K562 (cell line): ENCODE data around the gene TFPT. TPM values are rescaled to one million over a fixed set of nuclear protein-coding genes. Genes with fewer than 3 reads are reported as not detected.
A peak's percentile ranks its signal among the peaks of the same experiment; 100 is the strongest.

ENCODE experiments used
- BDP1 ChIP-seq: IDR thresholded peaks from 3 replicates; pipeline ENCODE4 v1.6.1; 2011; ENCODE audit not compliant: insufficient read length, insufficient read depth
- CHD4 ChIP-seq: fragments of 200-600 bp; sonication (generic); IDR thresholded peaks from 3 replicates; pipeline ENCODE4 v1.6.1; 2012; ENCODE audit warnings: low read depth, mild to moderate bottlenecking, mixed read lengths, low read length, inconsistent platforms; ENCODE audit not compliant: insufficient read depth, insufficient replicate concordance, poor library complexity, severe bottlenecking
- CREB3 ChIP-seq: fragments of 450-650 bp; conservative IDR thresholded peaks from 2 replicates; pipeline ENCODE4 v1.6.1; 2016; ENCODE audit warnings: missing genetic modification characterization, low read depth, mild to moderate bottlenecking, missing compliant biosample characterization, moderate library complexity
- EGR1 ChIP-seq: fragments of 450-650 bp; conservative IDR thresholded peaks from 2 replicates; pipeline ENCODE4 v1.6.1; 2017; ENCODE audit warnings: mild to moderate bottlenecking
- EZH2 ChIP-seq: IDR thresholded peaks from 2 replicates; pipeline ENCODE4 v1.6.1; 2012; ENCODE audit warnings: low read depth, mild to moderate bottlenecking, inconsistent platforms, low read length, borderline replicate concordance
- HINFP ChIP-seq: fragments of 450-650 bp; conservative IDR thresholded peaks from 2 replicates; pipeline ENCODE4 v1.6.1; 2016; ENCODE audit warnings: missing genetic modification characterization, low read depth, mild to moderate bottlenecking, control low read depth, missing compliant biosample characterization
- ILF3 ChIP-seq: fragments of 450-650 bp; IDR thresholded peaks from 2 replicates; pipeline ENCODE4 v1.6.1; 2018; ENCODE audit warnings: antibody characterized with exemption, mild to moderate bottlenecking, moderate library complexity, borderline replicate concordance
- NFIX ChIP-seq: fragments of 250-450 bp; sonication (Bioruptor Pico); IDR thresholded peaks from 2 replicates; pipeline ENCODE4 v1.4.0; 2020; ENCODE audit warnings: low read depth, mild to moderate bottlenecking, moderate library complexity
- PRPF4 ChIP-seq: fragments of 200-400 bp; formaldehyde crosslinking; IDR thresholded peaks from one replicate; pipeline ENCODE4 v1.6.1; 2017; ENCODE audit warnings: low read length, low read depth, mild to moderate bottlenecking; ENCODE audit not compliant: insufficient read depth, poor library complexity, severe bottlenecking
- SIN3B ChIP-seq: fragments of 450-650 bp; IDR thresholded peaks from 2 replicates; pipeline ENCODE4 v1.6.1; 2017; ENCODE audit warnings: low read depth, mild to moderate bottlenecking, moderate library complexity
- TFE3 ChIP-seq: fragments of 450-650 bp; formaldehyde crosslinking; IDR thresholded peaks from 2 replicates; pipeline ENCODE4 v1.4.0; 2020; ENCODE audit warnings: mild to moderate bottlenecking, mixed read lengths
- TSC22D4 ChIP-seq: fragments of 450-650 bp; IDR thresholded peaks from 2 replicates; pipeline ENCODE4 v1.6.1; 2016; ENCODE audit warnings: missing genetic modification characterization, missing biosample characterization, control low read depth
- ZFP30 ChIP-seq: fragments of 250-450 bp; sonication (Bioruptor Pico); IDR thresholded peaks from 2 replicates; pipeline ENCODE4 v1.8.0; 2022; ENCODE audit warnings: moderate library complexity, mild to moderate bottlenecking, inconsistent platforms, borderline replicate concordance
- ZNF518B ChIP-seq: fragments of 250-450 bp; sonication (Bioruptor Pico); IDR thresholded peaks from 2 replicates; pipeline ENCODE4 v1.5.0; 2021; ENCODE audit warnings: mild to moderate bottlenecking, moderate library complexity
- ZNF740 ChIP-seq, 3 experiments: fragments of 200-800 bp in 1 of 3; sonication (Bioruptor generic) in 1 of 3; sonication (generic) in 1 of 3; formaldehyde crosslinking in 1 of 3; IDR thresholded peaks; 2 replicates each; pipeline versions ENCODE4 v1.6.1 to v1.8.0; 2016 to 2022; ENCODE audit warnings: mild to moderate bottlenecking in 2 of 3, missing compliant biosample characterization in 2 of 3, missing genetic modification characterization in 2 of 3, missing genetic modification reagents in 1 of 3
- polyA plus RNA-seq, 8 experiments: library from polyadenylated mRNA; depleted of rRNA in 4 of 8; stranded (reverse) in 5 of 8; unstranded in 3 of 8; fragments of >200 nt; fragmentation: Nextera tagmentation in 2 of 8; fragmentation: Illumina TruSeq in 1 of 8; extraction: Ambion mirVana in 2 of 8; extraction: Trizol in 1 of 8; gene quantifications; 2 replicates each; pipeline versions ENCODE4 v1.2.1 to v1.2.3, GENCODE V29; 2011 to 2014; ENCODE audit warnings: inconsistent platforms in 1 of 8, missing spikeins in 1 of 8
- total RNA-seq, 7 experiments: library from RNA; depleted of rRNA in 6 of 7; stranded (reverse); fragments of >200 nt in 6 of 7; fragmentation: Illumina TruSeq in 2 of 7; extraction: Trizol in 2 of 7; gene quantifications; 2 replicates each; pipeline versions ENCODE4 v1.2.1 to v1.2.3, GENCODE V29; 2011 to 2021; ENCODE audit warnings: low replicate concordance in 1 of 7

Gene TFPT
- total and polyA plus RNA-seq, 9 of the 15 experiments (the other 6 are each of a cell fraction or from before 2014, with no cell fraction given): 0.72 to 16.4 (median 9.2) TPM

- no peak for TF ChIP-seq ZNF518B
- peak; percentile 61; the same call in 1 of the 2 replicates for TF ChIP-seq HINFP (tag)
- peak; percentile 79 for TF ChIP-seq EGR1
- TF ChIP-seq ZFP30: no peak
- TF ChIP-seq ILF3: no peak
- TF ChIP-seq NFIX: no peak
- no peak for TF ChIP-seq CHD4
- no peak for TF ChIP-seq PRPF4
- no peak for TF ChIP-seq BDP1
- TF ChIP-seq EZH2: no peak
- TF ChIP-seq CREB3 (tag): peak; percentile 88
- TF ChIP-seq TSC22D4 (tag): no peak
- peak; percentile 87 for TF ChIP-seq ZNF740 (CRISPR knock-in tag; IDR thresholded peaks at IDR 0.05)
- TF ChIP-seq ZNF740 (tag; IDR thresholded peaks at IDR 0.05): peak in 1 of 2 experiments; percentile 77; a peak in 2 of 4 replicates
- TF ChIP-seq SIN3B: peak; percentile 98
- no peak for TF ChIP-seq TFE3 (CRISPR knock-in tag)
These were observed at the start of gene TFPT, which contains the start of gene PRPF31 (continued) for GRCh38 chr19:54115109-54116063.
